HepG2 (cell line): Measurements from ENCODE around the gene SRD5A3. TPM values are rescaled to one million over a fixed set of nuclear protein-coding genes. Genes with fewer than 3 reads are reported as not detected.

Source experiments
- CBFB ChIP-seq: sonication (generic); formaldehyde crosslinking; IDR thresholded peaks from 2 replicates; pipeline ENCODE4 v1.4.0; 2020; ENCODE audit warnings: missing genetic modification reagents
- DMAP1 ChIP-seq: IDR thresholded peaks from 2 replicates; pipeline ENCODE4 v1.6.1; 2016
- KLF9 ChIP-seq: IDR thresholded peaks from 2 replicates; pipeline ENCODE4 v1.6.1; 2016; ENCODE audit warnings: low read depth
- KMT2A ChIP-seq: sonication (generic); formaldehyde crosslinking; IDR thresholded peaks from 2 replicates; pipeline ENCODE4 v1.4.0; 2020; ENCODE audit warnings: missing genetic modification reagents
- PITX1 ChIP-seq: sonication (generic); formaldehyde crosslinking; IDR thresholded peaks from 2 replicates; pipeline ENCODE4 v1.5.1; 2020; ENCODE audit warnings: mild to moderate bottlenecking, missing genetic modification reagents
- SATB2 ChIP-seq: sonication (generic); formaldehyde crosslinking; IDR thresholded peaks from 2 replicates; pipeline ENCODE4 v1.5.0; 2020; ENCODE audit warnings: missing genetic modification reagents
- ZFY ChIP-seq: sonication (generic); formaldehyde crosslinking; IDR thresholded peaks from 2 replicates; pipeline ENCODE4 v1.4.0; 2020; ENCODE audit warnings: missing genetic modification reagents
- ZNF225 ChIP-seq: sonication (generic); formaldehyde crosslinking; IDR thresholded peaks from 2 replicates; pipeline ENCODE4 v1.4.0; 2020; ENCODE audit warnings: mild to moderate bottlenecking, missing genetic modification reagents
- ZNF556 ChIP-seq: sonication (generic); formaldehyde crosslinking; IDR thresholded peaks from 2 replicates; pipeline ENCODE4 v1.4.0; 2020; ENCODE audit warnings: mild to moderate bottlenecking, missing genetic modification reagents, borderline replicate concordance
- ZNF678 ChIP-seq: sonication (generic); formaldehyde crosslinking; IDR thresholded peaks from 2 replicates; pipeline ENCODE4 v1.4.0; 2020; ENCODE audit warnings: mild to moderate bottlenecking, missing genetic modification reagents
- ZNF761 ChIP-seq: sonication (generic); formaldehyde crosslinking; conservative IDR thresholded peaks from 2 replicates; pipeline ENCODE4 v1.4.0; 2020; ENCODE audit warnings: mild to moderate bottlenecking, missing genetic modification reagents
- ZNF776 ChIP-seq: sonication (generic); formaldehyde crosslinking; IDR thresholded peaks from 2 replicates; pipeline ENCODE4 v1.4.0; 2020; ENCODE audit warnings: mild to moderate bottlenecking, missing genetic modification reagents
- ZSCAN12 ChIP-seq: sonication (generic); formaldehyde crosslinking; IDR thresholded peaks from 2 replicates; pipeline ENCODE4 v1.9.0; 2021; ENCODE audit warnings: mild to moderate bottlenecking, missing genetic modification reagents
- polyA plus RNA-seq, 8 experiments: library from polyadenylated mRNA; depleted of rRNA in 3 of 8; stranded (reverse) in 7 of 8; unstranded in 1 of 8; fragments of >200 nt; fragmentation: Illumina TruSeq in 4 of 8; extraction: Trizol in 4 of 8; gene quantifications; 2 replicates each; pipeline versions ENCODE4 v1.2.1 to v1.2.3, GENCODE V29; 2011 to 2016; ENCODE audit warnings: low read depth in 4 of 8, missing spikeins in 1 of 8, mixed read lengths in 1 of 8; ENCODE audit not compliant: insufficient read depth in 1 of 8
- total RNA-seq, 5 experiments: library from RNA; depleted of rRNA; stranded (reverse); fragments of >200 nt; fragmentation: Illumina TruSeq; extraction: Trizol; gene quantifications; 2 replicates each; pipeline ENCODE4 v1.2.3, GENCODE V29; 2016; ENCODE audit warnings: low read depth in 1 of 5
- TF ChIP-seq, protein P1 (sequence below): sonication (generic); formaldehyde crosslinking; conservative IDR thresholded peaks from 2 replicates; pipeline ENCODE4 v1.4.0; 2020; ENCODE audit warnings: missing genetic modification reagents
- TF ChIP-seq, protein P2 (sequence below): sonication (generic); formaldehyde crosslinking; IDR thresholded peaks from 2 replicates; pipeline ENCODE4 v1.8.0; 2022; ENCODE audit warnings: missing genetic modification reagents, mild to moderate bottlenecking, moderate library complexity, borderline replicate concordance
- TF ChIP-seq, protein P3 (sequence below): sonication (generic); formaldehyde crosslinking; IDR thresholded peaks from 2 replicates; pipeline ENCODE4 v1.4.0; 2020; ENCODE audit warnings: missing genetic modification reagents
- TF ChIP-seq, protein P4 (sequence below): sonication (generic); formaldehyde crosslinking; IDR thresholded peaks from 2 replicates; pipeline ENCODE4 v1.4.0; 2020; ENCODE audit warnings: missing genetic modification reagents

Gene SRD5A3
- total and polyA plus RNA-seq, 2 of the 13 experiments (the other 11 are each of a cell fraction or from before 2014, with no cell fraction given), result 12.4 to 18.4 TPM

DNA sequence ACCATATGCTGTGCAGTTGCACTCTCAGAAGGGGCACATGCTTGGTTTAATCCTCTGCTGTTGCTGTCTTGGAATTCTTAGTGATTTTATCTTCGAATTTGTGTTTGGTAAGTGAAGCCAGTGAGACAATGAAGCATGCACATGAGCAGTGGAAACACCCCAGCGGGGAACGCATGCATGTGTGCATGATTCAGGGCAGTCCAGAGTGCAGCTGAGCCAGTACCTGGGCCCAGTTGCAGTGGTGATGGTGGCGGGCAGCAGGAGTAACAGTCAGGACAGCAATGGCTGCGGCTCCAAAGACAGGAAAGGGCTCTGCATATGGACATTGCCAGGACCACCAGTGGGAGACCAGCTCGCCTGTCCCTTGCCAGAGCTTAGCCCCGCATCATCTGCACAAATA is 35.5 kb downstream of the SRD5A3 start (continued):
- TF ChIP-seq, protein P1, sequence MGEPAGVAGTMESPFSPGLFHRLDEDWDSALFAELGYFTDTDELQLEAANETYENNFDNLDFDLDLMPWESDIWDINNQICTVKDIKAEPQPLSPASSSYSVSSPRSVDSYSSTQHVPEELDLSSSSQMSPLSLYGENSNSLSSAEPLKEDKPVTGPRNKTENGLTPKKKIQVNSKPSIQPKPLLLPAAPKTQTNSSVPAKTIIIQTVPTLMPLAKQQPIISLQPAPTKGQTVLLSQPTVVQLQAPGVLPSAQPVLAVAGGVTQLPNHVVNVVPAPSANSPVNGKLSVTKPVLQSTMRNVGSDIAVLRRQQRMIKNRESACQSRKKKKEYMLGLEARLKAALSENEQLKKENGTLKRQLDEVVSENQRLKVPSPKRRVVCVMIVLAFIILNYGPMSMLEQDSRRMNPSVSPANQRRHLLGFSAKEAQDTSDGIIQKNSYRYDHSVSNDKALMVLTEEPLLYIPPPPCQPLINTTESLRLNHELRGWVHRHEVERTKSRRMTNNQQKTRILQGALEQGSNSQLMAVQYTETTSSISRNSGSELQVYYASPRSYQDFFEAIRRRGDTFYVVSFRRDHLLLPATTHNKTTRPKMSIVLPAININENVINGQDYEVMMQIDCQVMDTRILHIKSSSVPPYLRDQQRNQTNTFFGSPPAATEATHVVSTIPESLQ (CRISPR knock-in tag), result no peak
- TF ChIP-seq SATB2, result no peak
- no peak for TF ChIP-seq ZNF556 (CRISPR knock-in tag)
- TF ChIP-seq KMT2A (CRISPR knock-in tag), result no peak
- no peak for TF ChIP-seq ZNF761
- TF ChIP-seq CBFB (CRISPR knock-in tag), result no peak
- no peak for TF ChIP-seq ZNF225 (CRISPR knock-in tag)
- TF ChIP-seq KLF9, result no peak
- TF ChIP-seq ZNF678 (CRISPR knock-in tag), result no peak
- TF ChIP-seq, protein P2, sequence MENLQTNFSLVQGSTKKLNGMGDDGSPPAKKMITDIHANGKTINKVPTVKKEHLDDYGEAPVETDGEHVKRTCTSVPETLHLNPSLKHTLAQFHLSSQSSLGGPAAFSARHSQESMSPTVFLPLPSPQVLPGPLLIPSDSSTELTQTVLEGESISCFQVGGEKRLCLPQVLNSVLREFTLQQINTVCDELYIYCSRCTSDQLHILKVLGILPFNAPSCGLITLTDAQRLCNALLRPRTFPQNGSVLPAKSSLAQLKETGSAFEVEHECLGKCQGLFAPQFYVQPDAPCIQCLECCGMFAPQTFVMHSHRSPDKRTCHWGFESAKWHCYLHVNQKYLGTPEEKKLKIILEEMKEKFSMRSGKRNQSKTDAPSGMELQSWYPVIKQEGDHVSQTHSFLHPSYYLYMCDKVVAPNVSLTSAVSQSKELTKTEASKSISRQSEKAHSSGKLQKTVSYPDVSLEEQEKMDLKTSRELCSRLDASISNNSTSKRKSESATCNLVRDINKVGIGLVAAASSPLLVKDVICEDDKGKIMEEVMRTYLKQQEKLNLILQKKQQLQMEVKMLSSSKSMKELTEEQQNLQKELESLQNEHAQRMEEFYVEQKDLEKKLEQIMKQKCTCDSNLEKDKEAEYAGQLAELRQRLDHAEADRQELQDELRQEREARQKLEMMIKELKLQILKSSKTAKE, result no peak
- no peak for TF ChIP-seq DMAP1 (CRISPR knock-in tag)
- TF ChIP-seq, protein P3, sequence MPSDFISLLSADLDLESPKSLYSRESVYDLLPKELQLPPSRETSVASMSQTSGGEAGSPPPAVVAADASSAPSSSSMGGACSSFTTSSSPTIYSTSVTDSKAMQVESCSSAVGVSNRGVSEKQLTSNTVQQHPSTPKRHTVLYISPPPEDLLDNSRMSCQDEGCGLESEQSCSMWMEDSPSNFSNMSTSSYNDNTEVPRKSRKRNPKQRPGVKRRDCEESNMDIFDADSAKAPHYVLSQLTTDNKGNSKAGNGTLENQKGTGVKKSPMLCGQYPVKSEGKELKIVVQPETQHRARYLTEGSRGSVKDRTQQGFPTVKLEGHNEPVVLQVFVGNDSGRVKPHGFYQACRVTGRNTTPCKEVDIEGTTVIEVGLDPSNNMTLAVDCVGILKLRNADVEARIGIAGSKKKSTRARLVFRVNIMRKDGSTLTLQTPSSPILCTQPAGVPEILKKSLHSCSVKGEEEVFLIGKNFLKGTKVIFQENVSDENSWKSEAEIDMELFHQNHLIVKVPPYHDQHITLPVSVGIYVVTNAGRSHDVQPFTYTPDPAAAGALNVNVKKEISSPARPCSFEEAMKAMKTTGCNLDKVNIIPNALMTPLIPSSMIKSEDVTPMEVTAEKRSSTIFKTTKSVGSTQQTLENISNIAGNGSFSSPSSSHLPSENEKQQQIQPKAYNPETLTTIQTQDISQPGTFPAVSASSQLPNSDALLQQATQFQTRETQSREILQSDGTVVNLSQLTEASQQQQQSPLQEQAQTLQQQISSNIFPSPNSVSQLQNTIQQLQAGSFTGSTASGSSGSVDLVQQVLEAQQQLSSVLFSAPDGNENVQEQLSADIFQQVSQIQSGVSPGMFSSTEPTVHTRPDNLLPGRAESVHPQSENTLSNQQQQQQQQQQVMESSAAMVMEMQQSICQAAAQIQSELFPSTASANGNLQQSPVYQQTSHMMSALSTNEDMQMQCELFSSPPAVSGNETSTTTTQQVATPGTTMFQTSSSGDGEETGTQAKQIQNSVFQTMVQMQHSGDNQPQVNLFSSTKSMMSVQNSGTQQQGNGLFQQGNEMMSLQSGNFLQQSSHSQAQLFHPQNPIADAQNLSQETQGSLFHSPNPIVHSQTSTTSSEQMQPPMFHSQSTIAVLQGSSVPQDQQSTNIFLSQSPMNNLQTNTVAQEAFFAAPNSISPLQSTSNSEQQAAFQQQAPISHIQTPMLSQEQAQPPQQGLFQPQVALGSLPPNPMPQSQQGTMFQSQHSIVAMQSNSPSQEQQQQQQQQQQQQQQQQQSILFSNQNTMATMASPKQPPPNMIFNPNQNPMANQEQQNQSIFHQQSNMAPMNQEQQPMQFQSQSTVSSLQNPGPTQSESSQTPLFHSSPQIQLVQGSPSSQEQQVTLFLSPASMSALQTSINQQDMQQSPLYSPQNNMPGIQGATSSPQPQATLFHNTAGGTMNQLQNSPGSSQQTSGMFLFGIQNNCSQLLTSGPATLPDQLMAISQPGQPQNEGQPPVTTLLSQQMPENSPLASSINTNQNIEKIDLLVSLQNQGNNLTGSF (CRISPR knock-in tag), result no peak
- no peak for TF ChIP-seq ZNF776 (CRISPR knock-in tag)
- TF ChIP-seq ZFY (CRISPR knock-in tag), result no peak
- no peak for TF ChIP-seq ZSCAN12
- TF ChIP-seq PITX1, result no peak
- TF ChIP-seq, protein P4, sequence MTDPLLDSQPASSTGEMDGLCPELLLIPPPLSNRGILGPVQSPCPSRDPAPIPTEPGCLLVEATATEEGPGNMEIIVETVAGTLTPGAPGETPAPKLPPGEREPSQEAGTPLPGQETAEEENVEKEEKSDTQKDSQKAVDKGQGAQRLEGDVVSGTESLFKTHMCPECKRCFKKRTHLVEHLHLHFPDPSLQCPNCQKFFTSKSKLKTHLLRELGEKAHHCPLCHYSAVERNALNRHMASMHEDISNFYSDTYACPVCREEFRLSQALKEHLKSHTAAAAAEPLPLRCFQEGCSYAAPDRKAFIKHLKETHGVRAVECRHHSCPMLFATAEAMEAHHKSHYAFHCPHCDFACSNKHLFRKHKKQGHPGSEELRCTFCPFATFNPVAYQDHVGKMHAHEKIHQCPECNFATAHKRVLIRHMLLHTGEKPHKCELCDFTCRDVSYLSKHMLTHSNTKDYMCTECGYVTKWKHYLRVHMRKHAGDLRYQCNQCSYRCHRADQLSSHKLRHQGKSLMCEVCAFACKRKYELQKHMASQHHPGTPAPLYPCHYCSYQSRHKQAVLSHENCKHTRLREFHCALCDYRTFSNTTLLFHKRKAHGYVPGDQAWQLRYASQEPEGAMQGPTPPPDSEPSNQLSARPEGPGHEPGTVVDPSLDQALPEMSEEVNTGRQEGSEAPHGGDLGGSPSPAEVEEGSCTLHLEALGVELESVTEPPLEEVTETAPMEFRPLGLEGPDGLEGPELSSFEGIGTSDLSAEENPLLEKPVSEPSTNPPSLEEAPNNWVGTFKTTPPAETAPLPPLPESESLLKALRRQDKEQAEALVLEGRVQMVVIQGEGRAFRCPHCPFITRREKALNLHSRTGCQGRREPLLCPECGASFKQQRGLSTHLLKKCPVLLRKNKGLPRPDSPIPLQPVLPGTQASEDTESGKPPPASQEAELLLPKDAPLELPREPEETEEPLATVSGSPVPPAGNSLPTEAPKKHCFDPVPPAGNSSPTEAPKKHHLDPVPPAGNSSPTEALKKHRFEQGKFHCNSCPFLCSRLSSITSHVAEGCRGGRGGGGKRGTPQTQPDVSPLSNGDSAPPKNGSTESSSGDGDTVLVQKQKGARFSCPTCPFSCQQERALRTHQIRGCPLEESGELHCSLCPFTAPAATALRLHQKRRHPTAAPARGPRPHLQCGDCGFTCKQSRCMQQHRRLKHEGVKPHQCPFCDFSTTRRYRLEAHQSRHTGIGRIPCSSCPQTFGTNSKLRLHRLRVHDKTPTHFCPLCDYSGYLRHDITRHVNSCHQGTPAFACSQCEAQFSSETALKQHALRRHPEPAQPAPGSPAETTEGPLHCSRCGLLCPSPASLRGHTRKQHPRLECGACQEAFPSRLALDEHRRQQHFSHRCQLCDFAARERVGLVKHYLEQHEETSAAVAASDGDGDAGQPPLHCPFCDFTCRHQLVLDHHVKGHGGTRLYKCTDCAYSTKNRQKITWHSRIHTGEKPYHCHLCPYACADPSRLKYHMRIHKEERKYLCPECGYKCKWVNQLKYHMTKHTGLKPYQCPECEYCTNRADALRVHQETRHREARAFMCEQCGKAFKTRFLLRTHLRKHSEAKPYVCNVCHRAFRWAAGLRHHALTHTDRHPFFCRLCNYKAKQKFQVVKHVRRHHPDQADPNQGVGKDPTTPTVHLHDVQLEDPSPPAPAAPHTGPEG (CRISPR knock-in tag), result no peak
